GM12874 (cell line): Measurements from ENCODE around the gene PHF11.

Experiments used
- TF ChIP-seq, protein P1 (sequence below): IDR thresholded peaks from 2 replicates; pipeline ENCODE4 v1.5.1; 2011; ENCODE audit warnings: low read depth, mild to moderate bottlenecking, control low read depth, low read length, moderate library complexity; ENCODE audit not compliant: insufficient read depth

Gene PHF11

DNA sequence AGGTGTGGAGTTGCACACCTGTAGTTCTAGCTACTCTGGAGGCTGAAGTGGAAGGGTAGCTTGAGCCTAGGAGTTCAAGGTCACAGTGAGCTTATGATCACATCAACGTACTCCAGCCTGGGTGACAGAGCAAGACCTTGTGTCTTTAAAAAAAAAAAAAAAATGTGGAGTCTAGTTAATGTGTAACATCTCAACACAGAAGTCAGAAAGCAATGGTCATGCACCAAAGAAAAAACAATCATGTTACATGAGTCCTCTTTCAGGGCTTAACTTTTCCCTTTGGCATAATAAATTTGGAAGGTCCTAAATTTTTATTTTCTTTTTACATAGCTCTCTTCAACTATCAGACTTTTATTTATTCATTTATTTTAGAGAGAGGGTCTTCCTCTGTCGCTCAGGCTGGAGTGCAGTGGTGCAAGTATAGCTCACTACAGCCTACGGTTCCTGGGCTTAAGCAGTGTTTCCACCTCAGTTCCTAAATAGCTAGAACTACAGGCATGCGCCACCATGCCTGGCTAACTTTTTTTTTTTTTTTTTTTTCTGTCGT, 29.4 kb upstream of the PHF11 start:
- TF ChIP-seq, protein P1, sequence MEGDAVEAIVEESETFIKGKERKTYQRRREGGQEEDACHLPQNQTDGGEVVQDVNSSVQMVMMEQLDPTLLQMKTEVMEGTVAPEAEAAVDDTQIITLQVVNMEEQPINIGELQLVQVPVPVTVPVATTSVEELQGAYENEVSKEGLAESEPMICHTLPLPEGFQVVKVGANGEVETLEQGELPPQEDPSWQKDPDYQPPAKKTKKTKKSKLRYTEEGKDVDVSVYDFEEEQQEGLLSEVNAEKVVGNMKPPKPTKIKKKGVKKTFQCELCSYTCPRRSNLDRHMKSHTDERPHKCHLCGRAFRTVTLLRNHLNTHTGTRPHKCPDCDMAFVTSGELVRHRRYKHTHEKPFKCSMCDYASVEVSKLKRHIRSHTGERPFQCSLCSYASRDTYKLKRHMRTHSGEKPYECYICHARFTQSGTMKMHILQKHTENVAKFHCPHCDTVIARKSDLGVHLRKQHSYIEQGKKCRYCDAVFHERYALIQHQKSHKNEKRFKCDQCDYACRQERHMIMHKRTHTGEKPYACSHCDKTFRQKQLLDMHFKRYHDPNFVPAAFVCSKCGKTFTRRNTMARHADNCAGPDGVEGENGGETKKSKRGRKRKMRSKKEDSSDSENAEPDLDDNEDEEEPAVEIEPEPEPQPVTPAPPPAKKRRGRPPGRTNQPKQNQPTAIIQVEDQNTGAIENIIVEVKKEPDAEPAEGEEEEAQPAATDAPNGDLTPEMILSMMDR = no peak

DNA sequence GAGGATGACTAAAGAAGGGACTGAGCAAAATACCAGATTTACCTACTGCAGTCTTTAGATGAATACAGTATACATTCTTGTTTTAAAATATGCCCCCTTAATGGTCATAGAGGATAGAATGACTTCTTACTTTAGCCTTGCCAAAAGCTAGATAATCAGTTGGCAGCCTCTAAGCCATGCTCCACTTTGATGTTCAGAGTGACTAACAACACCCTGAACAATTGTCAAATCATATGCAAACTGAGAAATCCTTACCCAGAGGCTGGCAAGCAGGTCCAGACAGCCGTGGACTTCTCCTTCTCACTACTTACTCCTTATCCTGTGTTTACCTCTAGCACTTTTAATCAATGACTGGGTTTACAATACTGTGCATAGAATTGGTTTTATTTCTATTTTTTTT, 23.6 kb upstream of the PHF11 start:
- TF ChIP-seq, protein P1 = no peak

DNA sequence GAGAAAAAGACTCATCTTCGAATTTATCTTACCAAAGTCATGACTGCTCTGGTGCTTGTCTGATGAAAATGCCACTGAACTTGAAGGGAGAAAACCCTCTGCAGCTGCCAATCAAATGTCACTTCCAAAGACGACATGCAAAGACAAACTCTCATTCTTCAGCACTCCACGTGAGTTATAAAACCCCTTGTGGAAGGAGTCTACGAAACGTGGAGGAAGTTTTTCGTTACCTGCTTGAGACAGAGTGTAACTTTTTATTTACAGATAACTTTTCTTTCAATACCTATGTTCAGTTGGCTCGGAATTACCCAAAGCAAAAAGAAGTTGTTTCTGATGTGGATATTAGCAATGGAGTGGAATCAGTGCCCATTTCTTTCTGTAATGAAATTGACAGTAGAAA, 19.2 kb upstream of the PHF11 start:
- TF ChIP-seq, protein P1 = no peak

DNA sequence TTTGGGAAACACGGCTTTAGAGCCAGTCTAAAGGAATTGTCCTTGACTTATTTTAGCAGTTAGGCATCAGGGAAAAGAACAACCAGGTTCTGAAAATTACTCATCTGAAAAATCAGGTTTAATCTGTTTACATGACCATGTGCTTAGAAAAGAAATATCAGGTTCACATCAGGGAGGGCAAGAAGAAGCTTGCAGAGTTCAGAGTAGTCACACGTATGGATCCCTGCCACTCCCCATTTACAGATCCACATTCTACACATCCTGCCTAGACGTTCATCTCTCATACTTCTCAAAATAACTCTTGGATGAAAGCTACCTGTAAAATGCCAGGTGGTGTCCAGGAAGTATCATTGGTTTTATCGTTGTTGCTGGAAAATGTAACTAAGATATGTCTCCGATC, 14.0 kb upstream of the PHF11 start:
- TF ChIP-seq, protein P1 = no peak

DNA sequence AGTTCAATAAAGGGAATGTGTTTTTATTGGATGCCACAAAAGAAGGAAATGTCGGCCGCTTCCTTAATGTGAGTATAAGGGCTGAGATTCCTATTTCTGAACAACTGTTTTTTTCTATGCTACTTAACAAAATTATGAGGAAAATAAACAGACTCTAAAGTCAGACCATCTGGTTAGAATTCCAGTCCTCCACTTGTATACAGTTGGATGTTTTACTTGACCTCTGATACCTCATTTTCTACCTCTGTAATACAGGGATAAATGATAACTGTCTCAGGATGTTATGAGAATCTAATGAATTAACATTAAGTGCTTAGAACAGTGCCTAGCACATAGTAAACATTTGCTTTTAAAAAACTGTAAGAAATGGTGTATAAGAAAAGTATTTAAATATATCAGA, 7.2 kb upstream of the PHF11 start:
- TF ChIP-seq, protein P1 = no peak

DNA sequence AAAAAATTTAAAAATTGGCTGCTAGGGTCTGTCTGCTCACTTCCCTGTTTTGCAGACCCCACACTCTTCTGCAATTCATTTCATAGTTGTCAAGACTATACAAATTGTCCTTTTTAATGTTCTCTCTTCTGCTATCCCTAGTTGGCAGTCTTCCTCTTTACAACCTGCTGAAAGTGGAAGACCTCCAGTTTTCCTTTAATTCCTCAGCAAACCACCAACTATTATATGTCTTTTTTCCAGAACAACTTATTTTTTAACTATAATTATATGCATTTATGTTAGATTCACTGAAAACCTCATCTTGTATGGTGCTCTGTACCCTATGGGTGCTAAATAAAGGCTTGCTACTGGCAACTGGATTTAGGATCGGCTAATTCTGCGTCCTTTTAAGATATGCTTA, 1.1 kb upstream of the PHF11 start:
- TF ChIP-seq, protein P1 = no peak

DNA sequence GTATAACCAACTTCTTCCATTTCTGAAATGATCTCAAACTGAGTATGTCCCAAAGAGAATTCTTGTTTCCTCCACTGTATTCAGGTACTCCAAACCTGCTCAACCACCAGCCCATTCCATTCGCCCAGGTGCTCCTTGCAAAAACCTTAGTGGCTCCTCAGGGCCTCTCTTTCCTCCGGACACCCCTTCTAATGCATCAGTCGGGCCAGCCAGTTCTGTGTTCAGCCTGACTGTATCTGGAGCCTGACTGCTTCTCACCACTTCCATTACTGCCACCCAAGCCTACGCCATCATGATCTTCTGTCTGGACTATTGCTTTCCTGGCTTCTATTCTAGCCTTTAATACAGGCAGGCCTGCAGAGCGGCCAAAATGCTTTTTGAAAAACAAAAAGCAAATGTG, 1.5 kb downstream of the PHF11 start:
- TF ChIP-seq, protein P1 = no peak
